Right lobe of liver (tissue), 4 donors: ENCODE measurements around the gene PHF21B.

Experiments used
- CTCF ChIP-seq, 4 donors: fragments of 200-600 bp in 3 of 4; fragments of 450-650 bp in 1 of 4; IDR thresholded peaks; one replicate each; pipeline versions ENCODE4 v1.5.1 to v1.8.0; 2016 to 2022; ENCODE audit warnings: antibody characterized with exemption in 4 of 4, mild to moderate bottlenecking in 2 of 4
- POLR2A ChIP-seq: fragments of 450-650 bp; IDR thresholded peaks from one replicate; pipeline ENCODE4 v1.6.1; 2017; ENCODE audit warnings: antibody characterized with exemption, mild to moderate bottlenecking
- donor health status: DM: no; HTN: no; CAD: no.
- donor health status: DM: no; HTN: no; CAD: no.
- donor health status: DM: no; HTN: yes; CAD: no.

GRCh38 chr22:44845796-44846720, 163.7 kb downstream of the PHF21B start:
- no peak for TF ChIP-seq CTCF (IDR thresholded peaks at IDR 0.05)
- TF ChIP-seq POLR2A: no peak
